GM21825 (cell line): Measurements from ENCODE around the gene RAET1E.
"Not testable (repeated sequence)": the region's sequence is repeated elsewhere in the genome, so short reads cannot be mapped to it uniquely, and the experiment has no call there.

ENCODE experiments used
- ATAC-seq: cut with Tn5 transposase; IDR thresholded peaks from one replicate; pipeline ENCODE4 v1.9.1; 2021; ENCODE audit warnings: mild to moderate bottlenecking, moderate library complexity; ENCODE audit not compliant: unreplicated experiment

RAET1E gene

DNA sequence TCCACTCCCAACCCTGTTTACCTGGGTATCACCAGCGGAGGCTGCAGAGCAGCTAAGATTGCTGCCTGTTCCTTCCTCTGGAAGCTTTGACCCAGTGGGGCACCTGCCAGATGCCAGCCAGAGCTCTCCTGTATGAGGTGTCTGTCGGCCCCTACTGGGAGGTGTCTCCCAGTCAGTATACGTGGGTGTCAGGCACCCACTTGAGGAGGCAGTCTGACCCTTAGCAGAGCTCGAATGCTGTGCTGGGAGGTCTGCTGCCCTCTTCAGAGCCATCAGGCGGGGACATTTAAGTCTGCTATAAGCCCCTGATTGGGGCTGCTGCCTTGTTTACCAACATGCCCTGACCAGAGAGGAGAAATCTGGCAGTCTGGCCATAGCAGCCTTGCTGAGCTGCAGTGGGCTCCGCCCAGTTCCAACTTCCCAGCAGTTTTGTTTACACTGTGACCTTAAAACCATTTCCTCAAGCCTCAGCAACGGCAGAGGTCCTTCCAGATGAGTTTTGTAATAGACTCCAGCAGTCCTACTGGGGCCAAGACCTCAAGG, 2.8 kb downstream of the RAET1E start:
- no peak for ATAC-seq

DNA sequence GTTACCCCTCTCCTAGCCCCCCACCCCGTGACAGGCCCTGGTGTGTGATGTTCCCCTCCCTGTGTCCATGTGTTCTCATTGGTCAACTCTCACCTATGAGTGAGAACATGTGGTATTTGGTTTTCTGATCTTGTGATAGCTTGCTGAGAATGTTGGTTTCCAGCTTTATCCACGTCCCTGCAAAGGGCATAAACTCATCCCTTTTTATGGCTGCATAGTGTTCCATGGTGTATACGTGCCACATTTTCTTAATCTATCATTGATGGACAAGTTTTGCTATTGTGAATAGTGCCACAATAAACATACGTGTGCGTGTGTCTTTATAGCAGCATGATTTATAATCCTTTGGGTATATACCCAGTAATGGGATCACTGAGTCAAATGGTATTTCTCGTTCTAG, 6.0 kb downstream of the RAET1E start:
- ATAC-seq, result not testable (repeated sequence)

DNA sequence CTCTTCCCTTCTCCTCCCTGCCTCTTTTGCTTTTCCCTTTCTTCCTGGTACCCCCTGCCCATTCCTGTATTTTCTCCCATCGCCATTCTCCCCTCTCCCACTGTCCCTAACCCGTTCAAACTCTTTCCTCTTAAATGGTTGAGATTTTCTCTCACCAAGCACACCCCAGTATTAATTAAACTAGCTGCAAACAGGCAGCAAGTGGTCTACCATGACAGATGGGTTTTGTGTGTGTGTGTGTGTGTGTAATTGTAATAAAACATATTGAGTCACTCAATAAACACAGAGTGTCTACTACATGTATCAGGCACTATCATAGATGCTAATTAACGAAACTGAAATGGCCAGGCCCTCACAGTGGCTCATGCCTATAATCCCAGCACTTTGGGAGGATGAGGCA, 6.7 kb downstream of the RAET1E start:
- no peak for ATAC-seq

DNA sequence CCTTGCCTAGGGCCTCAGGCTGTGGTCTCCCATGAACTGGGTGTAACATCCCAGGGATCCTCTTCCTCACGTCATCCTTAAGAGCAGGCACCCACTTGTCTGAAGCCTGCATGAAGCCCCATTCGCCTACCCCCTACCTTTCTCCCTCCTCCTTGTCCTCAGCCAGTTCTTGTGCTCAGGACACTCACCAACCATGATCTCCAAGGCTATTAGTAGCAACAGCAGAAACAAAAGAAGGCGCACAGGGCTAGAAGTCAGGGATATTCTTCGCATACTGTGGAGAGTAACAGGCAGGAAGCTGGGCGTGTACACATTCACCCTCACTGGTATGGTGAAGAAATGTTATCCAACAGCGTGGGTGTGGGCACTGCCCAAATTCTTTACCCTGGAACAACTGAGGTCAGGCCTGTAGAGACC, 7.3 kb downstream of the RAET1E start:
- no peak for ATAC-seq

DNA sequence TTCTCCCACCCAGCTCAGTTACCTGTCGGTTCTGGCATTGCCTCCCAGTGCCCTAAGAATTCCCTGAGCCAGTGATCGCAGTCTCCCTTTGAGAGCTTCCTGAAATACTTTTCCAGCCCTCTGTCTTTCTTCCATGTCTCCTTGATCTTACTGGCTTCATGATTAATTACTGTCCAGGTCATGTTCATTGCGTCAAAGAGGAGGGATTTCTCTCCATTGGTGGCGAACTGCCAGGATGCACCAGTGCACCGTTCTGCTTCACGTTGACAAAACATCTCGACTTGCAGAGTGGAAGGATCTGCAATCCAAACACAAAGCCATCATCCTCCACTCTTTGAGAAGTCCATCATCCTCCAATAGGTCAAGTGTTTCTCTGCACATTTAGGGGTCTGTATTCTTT, 8.6 kb downstream of the RAET1E start:
- ATAC-seq, result no peak

DNA sequence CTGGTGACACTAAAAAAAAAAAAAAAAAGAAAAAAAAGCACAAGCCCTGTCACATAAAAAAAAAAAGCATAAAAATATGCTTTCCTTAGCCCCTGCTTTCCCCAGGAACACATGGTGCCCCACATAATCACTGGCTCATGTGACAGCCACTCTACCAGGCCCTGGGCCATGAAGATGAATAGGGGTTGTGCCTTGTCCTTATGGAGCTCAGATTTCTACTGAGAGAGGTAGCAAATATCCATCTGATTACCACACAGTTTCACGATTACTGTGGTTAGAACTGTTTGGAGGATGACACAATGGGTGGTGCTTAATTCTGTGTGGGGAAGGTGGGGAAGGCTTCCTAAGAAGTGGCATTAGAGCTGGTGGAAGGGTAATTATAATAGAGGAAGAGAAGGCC, 9.3 kb downstream of the RAET1E start:
- ATAC-seq, result no peak

DNA sequence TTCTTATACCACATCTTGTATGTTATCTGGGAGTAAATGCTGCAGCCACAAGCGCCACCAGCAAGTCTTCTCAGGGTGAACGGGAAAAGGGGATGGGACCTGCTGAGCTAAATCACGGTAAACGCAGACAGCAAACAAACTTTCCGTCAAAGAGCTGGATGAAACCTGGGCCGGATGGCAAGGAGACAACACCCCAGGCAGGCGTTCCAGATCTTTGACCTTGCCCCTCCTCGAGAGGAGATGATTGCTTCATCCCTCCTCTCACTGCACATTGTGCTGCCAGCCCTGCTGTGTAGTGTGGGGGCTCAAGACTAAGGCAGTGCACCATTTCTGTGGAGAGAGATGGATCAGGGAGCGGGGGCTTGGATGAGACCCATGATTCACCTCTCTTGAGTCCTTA, 9.8 kb downstream of the RAET1E start:
- no peak for ATAC-seq

DNA sequence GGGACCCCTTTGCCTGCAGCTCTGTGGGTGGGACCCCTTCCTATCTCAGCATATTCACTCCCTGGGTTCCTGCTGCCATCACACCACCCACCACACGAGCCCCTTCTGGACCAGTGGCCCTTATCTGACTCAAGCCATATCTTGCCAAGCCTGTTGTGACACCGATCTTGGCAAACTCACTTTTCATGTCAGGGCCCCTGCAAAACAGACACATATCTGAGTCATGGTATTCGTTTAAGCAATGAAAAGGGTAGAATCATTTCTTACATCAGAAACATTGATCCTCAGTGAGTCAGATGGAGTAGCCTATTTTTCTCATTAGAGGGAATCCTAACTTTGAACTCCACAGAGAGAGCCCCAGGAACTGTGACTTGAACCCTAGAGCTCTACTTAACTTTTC, 10.6 kb downstream of the RAET1E start:
- no peak for ATAC-seq

DNA sequence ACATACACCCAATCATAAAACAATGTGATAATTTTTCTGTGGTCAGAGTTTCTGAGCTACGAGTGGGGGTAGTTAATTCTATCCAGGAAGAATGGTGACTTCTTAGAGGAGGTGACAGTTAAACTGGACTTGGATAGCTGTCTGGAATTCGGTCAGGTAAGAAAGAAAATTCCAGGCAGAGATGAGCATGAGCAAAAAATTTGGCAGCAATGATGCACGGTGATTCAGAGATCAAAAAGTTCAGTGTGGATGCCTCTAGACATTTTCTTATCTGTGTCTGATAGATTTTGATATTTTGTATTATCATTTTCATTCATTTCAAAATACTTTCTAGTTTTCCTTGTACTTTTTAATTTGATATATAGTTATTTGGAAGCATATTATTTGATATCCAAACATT, 12.0 kb downstream of the RAET1E start:
- ATAC-seq, result no peak

DNA sequence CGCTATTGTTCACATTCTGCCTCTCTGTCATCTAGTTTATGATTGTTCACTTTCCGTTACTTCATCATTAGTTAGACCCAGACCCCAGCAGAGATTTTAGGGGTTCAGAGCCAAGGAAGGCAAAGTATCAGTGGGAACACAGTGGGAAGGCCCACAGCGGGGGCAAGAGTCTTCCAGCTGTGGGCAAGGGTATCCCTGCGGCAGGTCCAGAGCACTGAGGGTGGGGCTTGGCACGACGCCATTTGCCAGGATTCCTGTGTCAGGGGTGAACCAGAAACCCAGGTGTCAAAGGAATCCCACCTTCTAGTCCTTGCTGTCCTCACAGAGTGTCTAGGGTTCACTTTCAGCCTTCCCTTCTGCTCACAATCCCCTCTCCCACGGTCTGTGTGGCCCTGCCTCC, 13.3 kb downstream of the RAET1E start:
- ATAC-seq, result no peak

DNA sequence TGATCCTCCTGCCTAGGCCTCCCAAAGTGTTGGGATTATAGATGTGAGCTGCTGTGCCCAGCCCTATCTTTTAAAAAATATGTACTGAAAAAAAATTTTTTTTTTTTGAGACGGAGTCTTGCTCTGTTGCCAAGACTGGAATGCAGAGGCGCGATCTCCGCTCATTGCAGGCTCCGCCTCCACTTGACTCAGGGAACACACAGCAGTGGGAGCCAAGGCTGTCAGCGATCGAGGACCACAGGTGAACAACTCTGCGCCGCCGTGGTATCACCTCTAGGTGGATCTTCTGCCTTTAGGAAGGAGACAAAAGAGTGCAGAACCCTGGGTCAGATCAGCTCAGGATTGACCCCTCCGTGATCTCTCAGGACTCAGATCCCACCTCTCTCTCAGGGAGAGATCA, 13.7 kb downstream of the RAET1E start:
- ATAC-seq, result no peak

DNA sequence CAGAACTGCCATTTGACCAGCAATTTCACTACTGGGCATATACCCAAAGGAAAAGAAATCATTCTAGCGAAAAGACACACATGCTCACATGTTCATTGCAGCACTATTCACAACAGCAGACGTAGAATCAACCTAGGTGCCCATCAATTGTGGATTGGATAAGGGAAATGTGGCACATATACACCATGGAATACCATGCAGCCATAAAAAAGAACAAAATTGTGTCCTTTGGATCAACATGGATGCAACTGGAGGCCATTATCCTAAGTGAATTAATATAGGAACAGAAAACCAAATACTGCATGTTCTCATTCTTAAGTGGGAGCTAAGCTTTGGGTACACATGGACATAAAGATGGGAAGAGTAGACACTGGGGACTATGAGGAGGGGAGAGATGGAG, 16.1 kb downstream of the RAET1E start:
- ATAC-seq, result no peak

DNA sequence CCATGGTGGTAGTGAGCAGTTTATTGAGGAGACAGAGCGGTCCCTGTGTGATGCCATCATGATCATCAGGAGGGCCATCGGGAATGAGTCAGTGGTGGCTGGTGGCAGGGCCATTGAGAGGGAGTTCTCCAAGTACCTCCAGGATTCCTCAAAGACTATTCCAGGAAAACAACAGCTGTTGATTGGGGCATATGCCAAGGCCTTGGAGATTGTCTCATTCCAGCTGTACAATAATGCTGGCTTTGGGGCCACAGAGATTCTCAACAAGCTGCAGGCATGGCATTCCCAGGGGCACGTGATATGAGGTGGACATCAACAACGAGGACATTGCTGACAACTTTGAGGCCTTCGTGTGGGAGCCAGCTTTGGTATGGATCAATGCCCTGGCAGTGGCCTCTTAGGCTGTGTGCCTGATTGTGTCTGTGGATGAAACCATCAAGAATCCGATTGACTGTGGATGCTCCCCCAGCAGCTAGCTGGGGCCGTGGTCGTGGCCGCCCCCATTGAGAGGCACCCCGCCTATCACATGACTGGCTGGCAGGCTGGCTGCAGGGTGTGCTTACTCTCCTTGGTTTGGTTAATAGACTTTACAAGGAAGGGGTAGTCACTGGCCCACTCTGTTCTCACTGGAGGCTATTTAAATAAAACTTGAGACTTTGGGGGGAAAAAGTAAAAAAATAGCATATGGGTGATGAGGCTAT, 16.7 kb downstream of the RAET1E start:
- ATAC-seq, result no peak

DNA sequence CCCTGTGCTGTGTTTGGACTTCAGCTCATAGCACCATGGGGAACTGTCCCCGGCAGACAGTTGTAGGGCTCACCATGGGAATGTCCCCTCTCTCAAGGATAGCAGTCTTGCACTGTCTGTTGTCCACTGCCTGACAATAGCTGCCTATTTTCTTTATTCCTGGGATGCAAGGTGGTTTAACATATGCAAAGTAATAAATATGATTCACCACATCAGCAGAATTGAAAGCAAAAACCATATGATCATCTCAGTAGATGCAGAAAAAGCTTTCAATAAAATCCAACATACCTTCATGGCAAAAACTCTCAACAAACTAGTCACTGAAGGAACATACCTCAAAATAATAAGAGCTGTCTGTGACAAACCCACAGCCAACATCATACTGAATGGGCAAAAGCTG, 20.3 kb downstream of the RAET1E start:
- no peak for ATAC-seq

DNA sequence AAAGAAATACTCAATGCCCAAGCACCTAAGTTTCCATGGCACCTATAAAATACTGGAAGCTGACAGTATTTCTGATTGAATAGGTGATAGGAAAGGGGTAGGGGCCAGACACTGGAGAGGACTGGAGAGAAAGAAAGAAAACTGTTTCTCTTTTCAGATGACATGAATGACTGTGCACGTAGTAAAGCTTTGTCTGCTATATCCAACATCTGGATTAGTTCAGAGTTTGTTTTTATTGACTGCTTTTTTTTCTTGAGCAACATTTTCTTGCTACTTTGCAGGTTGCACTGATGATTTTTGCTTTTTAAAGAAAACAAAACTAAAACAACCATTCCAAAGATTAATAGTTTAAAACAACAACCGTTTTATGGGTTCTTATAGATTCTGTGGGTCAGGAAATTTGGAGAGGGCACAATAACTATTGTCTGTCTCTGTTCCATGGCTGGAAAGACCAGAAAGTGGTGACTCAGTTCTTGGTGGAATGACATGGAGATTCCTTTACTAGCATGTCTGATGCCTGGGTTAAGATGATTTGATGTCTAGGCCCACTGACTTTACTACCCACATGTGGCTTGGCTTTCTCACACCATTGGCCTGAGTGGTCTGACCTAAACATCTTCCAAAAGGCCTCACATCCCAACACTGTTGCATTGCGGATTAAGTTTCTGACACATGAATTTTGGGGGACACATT, 21.5 kb downstream of the RAET1E start:
- no peak for ATAC-seq

DNA sequence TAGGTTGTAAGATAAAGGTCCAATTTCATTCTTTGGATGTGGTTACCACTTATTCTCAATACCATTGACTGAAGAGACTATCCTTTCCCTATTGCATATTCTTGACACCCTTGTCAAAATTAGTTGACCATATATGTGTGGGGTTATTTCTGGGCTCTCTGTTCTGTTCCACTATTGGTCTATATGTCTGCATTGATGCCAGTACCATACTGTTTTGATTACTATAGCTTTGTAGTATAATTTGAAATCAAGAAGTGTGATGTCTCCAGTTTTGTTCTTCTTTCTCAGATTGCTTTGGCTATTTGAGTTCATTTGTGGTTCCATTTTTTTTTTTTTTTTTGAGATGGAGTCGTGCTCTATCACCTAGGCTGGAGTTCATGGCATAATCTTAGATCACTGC, 25.7 kb downstream of the RAET1E start:
- ATAC-seq, result no peak

DNA sequence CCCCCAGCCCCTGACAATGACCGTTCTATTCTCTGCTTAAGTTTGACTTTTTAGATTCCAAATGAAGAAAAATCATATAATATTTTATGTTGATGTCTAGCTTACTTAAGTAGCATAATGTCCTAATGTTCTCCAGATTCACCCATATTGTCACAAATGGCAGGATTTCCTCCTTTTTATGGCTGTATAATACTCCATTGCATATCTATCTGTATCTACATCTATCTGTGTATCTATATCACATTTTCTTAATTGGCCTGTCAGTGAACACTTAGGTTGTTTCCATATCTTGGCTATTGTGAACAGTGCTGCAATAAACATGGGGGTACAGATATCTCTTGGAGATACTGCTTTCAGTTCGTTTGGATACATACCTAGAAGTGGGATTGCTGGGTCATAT, 26.7 kb downstream of the RAET1E start:
- ATAC-seq, result no peak

DNA sequence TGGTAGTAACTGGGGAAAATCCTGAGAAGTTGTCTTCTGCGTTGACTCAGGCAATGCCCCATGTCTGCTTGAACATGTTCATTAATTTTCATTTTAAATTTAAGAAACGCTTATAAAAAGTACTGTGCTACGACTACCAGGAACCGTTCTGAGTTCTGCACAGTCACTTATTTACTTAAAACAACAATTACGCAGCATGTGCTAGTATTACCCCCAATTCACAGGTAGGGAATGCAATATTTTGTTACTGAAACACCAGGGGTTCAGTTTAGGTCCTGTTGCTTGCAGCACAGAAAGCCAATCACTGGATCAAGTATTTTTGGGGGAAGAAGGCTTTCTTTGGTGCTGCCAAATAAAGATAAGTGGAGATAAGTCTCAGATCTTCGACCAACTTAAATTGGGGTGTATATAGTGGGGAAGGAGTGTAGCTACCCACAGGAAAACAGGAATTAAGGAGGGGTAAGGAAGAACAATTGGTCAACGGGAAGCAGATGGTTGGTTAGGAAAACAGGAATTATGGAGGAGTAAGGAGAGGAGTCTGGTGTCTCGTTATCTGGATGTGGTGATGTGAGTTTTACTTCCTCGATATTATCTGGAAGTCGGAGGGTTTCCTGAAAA, 28.5 kb downstream of the RAET1E start:
- no peak for ATAC-seq

DNA sequence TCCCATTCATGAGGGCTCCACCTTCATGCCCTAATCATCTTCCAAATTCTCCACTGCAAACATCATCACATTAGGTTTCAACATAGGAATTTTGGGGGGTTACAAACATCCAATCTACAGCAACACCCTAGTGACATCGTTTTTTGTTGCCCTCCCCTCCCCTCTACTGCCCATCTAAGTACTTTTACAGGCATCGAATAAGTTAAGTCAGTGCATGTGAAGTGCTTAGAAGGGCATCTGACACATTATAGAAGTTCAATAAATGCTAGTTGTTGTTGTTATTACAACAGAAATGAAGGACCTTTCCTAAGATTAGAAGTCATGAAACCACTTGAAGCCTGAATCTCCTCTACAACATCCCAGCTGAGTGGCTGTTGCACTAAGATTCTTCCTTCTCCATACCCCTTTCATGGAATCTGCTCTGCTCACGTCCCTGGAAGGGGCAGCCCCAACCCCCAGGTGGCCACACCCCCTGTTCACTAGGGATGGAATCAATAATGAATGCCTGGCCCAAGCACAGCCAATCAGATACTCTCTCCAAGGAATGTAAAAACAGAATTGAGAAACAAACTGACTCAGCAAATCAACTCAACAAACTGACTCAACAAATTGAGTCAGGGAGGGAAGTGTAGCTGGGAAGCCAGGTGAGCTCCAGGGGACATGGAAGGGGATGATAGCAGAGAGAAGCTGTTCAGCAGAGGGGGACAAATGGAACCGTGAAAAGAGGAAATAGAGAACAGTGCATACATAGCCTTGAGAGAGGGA, 29.9 kb downstream of the RAET1E start:
- ATAC-seq, result no peak

DNA sequence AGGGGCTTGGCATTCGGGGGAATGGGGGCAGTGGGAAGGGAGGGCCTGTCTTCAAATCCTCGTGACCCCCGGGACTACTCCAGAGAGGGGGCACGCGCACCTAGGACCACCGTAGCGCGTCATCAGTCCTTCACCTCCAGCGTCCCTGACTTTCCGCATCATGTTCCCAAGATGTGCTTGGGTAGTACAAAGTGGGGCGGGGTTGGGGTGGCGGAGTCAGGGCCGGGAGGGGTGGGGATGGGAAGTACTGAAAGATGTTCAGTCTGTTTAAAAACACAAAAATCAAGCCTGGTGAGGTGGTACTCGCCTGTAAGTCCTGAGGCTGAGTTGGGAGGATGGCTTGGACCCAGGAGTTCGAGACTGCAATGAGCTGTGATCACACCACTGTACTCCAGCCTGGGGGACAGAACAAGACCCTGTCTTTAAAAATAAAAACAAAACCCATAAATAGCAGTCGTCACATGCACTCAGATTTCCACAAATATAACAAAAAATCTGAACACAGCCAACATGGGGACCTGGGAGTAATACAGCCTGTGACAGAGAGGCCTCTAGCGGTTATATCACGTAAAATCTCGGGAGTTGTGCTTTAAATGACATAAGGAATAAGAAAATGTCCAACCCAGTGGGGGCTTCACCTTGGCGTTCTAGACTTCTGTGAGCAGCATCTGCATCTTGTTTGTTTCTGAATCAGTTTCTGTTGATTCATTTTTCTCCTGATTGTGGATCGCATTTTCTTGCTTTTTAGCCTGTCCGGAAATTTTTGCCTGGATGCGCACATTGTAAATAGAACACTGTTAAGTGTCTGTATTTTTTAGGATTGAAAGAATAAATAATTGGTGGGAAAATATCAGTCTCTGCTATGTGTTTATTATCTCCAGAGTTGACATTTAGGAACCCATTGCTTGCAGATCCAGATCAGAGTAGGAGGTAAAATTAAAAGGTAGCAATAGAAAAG, 33.1 kb downstream of the RAET1E start:
- ATAC-seq, result no peak
